Stimulated activated CD4-positive, alpha-beta T cell treated with anti-CD3 and anti-CD28 coated beads, TNF-alpha, amount 100 ng/mL, for 48 hours (primary cell): Measurements from ENCODE around the gene OR6C2.
"Not testable (repeated sequence)": the region's sequence is repeated elsewhere in the genome, so short reads cannot be mapped to it uniquely, and the experiment has no call there.

Experiments used
- DNase-seq, 3 donors: peaks; one replicate each; pipeline ENCODE4 v3.0.0-alpha.2; 2020; ENCODE audit warnings: low read depth in 3 of 3

Gene OR6C2

GRCh38 chr12:55443776-55444175 lies at the start of gene OR6C2:
Gene OR6C2, plus strand, starts transcription at chr12:55444076. Its CDS starts 8,138 bp downstream, at chr12:55452214.
- no peak for DNase-seq

- no peak for DNase-seq
Observed at GRCh38 chr12:55396326-55396725, 47.5 kb upstream of the OR6C2 start.

GRCh38 chr12:55400229-55400628 lies 43.6 kb upstream of the OR6C2 start, which contains the start of gene OR6C65:
Gene OR6C65, plus strand, starts transcription at chr12:55400529. Its CDS starts 0 bp downstream, at chr12:55400529.
- DNase-seq: no peak

- no peak for DNase-seq
Observed at GRCh38 chr12:55407866-55408265, 36.0 kb upstream of the OR6C2 start.

- not testable (repeated sequence) for DNase-seq
Observed at GRCh38 chr12:55409133-55409532, 34.7 kb upstream of the OR6C2 start.

DNA sequence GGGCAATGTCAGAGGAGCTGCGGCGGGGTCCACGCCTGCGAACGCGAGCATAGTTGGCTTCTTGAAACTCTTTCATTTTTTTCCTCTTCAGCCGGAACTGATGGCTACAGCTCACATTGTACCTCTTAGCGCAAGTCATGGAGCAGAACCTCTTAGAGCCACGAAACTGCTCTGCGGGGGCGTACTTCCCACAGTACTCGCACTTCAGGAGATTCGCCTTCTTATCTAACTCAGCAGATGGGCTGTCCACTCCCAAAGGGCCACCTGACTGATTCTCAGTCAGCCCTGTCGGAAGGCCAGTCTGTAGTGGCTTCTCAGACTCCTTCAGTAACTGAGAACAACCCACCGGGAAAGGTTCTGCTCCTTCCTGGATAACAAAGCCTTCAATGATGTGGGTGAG lies 31.7 kb upstream of the OR6C2 start:
- DNase-seq: not testable (repeated sequence)

DNA sequence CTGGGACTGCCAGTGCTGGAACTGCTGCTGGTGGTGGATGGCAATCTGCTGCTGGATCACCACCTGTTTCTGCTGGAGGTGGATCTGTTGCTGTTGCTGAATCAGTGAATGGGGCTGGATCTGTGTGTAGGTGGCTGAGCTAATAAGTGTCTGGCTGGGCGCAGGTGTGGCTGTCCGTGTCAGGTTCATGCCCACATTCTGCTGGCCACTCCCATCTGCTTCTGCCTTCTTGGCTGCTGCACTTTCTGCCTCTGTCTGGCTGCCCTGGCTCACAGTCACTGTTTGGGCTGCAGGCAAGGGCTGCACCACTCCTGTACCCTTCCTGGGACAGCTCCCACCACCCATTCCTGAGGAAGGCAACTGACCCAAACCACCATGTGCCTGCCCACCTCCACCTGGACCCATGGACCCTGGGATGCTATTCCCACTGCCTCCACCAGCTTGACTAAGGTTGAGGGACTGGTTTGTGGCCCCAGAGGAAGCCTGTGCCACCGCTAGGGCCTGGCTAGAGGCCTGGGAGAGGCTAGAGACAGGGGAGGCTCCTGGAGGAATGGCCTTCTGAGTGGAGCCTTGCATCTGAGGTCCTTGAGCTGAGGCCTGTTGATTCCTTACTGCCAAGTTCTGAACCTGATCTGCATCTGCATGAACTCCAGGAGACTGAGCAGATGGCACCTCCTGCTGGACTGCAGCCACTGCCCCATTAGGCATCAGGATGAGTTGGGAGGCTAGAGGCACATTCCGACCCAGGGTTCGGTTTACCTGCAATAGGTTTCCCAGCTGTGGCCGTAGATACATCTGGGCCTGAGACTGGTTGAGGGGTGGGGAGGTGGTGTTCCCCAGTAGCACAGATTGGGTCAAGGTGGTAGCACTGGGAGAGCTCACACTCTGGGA lies 30.1 kb upstream of the OR6C2 start:
- DNase-seq: not testable (repeated sequence)

DNA sequence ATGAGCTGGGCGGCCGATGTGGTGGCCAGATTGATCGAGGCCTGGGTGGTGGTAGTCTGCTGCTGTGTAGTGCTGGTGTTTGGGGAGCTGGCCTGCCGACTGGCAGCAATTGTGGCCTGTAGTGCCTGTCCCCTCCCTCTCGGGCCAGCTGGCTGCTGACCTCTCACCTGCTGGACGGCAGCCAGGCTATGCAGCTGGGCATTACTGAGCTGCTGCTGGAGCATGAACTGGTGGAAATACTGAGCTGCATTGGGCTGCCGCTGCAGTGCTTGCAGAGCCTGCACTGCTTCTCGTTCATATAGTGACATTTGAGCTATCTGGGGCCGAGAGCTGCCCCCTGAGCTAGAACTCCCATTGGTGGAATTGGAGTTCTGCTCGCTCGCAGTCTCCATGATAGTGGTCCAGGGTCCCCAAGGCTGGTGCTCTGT lies 29.5 kb upstream of the OR6C2 start:
- DNase-seq: not testable (repeated sequence)

DNA sequence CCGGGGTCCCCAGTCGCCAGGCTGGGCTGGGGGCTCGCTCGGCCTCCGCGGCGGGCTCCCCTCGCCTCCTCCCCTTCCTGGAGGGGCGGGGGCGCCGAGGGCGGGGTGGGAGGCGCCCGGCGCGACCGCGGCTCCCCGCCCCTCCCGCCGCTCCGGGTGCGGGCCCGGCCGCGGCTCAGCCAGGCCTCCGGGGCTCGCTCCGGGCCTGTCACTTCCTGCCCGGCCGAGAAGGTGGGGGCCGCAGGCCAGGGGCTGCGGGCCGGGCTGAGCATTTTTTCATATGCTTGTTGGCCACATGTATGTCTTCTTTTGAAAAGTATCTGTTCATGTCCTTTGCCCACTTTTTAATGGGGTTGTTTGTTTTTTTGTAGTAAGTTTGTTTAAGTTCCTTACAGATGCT lies 29.0 kb upstream of the OR6C2 start:
- not testable (repeated sequence) for DNase-seq

DNA sequence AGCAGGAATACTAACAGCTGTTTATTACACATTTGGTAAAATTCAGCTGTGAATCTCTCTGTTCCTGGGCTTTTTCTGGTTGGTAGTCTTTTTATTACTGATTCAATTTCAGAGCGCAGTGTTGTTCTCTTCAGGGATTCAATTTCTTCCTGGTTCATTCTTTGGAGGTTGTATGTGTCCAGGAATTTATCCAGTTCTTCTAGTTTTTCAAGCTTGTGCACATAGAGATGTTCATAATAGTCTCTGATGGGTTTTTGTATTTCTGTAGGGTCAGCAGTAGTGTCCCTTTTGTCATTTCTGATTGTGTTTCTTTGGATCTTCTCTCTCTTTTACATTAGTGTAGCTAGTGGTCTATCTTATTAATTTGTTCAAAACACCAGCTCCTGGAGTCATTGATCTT lies 26.9 kb upstream of the OR6C2 start:
- no peak for DNase-seq

GRCh38 chr12:55420307-55420962 lies 23.4 kb upstream of the OR6C2 start:
- DNase-seq: no peak

DNA sequence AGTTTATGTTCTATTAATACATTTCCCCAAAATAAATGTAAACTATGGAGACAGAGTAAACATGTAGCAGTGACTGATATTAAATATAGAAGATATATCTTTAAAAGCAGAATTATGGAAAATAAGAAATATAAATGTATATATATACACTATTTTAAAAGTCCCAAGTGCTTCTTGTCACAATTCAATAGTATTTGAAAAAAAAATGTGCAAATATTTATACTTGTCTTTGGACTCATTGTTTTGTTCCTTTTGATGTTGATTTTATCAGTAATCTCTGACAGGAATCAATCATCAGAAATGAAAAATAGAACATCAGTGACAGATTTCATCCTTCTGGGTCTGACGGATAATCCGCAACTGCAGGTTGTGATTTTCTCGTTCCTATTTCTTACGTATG lies 17.9 kb upstream of the OR6C2 start, which contains the start of gene OR6C76:
Gene OR6C76, plus strand, starts transcription at position 301 of the 400 bp plus-strand sequence. Its CDS starts 0 bp downstream, at position 301.
- no peak for DNase-seq

- no peak for DNase-seq
Observed at GRCh38 chr12:55428331-55429243, 15.3 kb upstream of the OR6C2 start.

DNA sequence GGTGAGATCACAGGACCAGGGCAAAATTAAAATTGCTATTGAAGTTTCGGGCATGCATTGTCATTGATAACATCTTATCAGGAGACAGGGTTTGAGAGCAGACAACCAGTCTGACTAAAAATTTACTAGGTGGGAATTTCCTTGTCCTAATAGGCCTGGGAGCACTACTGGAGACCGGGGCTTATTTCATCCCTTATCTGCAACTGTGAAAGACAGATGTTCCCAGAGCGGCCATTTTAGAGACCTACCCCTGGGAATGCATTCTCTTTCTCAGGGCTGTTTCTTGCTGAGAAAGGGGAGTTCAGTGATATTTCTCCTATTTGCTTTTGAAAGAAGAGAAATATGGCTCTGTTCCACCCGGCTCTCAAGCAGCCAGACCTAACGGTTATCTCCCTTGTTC lies 2.6 kb upstream of the OR6C2 start:
- DNase-seq: not testable (repeated sequence)

DNA sequence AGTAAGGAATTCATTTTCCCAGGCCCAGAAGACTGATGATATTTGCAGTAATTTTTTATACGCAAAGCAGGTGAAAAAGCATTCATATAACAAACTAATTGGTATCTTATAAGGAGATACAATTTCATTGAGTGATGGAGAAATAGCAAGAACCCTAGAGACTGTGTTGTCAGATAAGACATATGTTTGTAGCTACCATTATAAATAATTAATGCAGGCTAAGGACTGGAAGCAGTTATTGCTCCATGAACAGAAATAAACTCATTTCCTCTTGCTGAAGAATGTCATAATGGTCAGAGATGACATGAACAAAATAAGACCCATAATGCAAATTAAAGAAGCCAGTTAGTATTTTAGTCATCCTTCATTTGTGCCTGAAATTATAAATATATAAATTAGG lies 1.5 kb downstream of the OR6C2 start:
- no peak for DNase-seq

GRCh38 chr12:55446326-55446725 lies 2.5 kb downstream of the OR6C2 start:
- DNase-seq: no peak

- no peak for DNase-seq
Observed at GRCh38 chr12:55448825-55449224, 4.9 kb downstream of the OR6C2 start.

GRCh38 chr12:55464926-55465325 lies 21.1 kb downstream of the OR6C2 start:
- DNase-seq: not testable (repeated sequence)

DNA sequence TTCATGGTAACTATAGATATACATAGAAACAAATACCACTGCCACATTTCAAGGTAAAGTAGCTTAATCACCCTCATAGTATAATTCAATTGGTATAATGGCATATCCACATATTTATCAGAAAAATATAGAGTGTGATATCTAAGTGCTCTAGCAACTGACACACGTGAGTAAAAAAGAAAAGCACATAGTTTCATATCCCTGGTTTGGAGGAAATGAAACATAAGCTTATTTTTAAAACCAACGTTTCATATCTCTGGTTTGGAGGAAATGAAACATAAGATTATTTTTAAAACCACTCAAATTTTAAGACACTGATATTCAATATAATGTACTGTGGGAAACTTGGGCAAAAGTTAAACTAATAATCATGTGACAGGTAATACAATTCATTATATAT lies 24.0 kb downstream of the OR6C2 start:
- no peak for DNase-seq

DNA sequence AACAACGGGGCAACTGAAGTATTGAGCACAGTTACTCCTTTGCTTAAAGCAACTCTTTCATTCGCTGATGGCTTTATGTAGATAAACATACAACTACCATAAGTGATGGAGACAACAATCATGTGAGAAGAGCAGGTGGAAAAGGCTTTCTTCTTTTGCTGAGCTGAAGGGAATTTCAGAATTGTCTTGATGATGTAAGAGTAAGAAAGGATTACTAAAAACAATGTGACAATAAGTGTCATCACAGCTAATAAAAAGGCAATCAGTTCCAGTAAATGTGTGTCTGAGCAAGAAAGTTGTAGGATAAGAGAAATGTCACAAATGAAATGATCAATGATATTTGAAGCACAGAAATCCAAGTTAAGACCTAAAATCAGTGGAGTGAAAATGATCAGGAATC lies 25.4 kb downstream of the OR6C2 start:
- no peak for DNase-seq

DNA sequence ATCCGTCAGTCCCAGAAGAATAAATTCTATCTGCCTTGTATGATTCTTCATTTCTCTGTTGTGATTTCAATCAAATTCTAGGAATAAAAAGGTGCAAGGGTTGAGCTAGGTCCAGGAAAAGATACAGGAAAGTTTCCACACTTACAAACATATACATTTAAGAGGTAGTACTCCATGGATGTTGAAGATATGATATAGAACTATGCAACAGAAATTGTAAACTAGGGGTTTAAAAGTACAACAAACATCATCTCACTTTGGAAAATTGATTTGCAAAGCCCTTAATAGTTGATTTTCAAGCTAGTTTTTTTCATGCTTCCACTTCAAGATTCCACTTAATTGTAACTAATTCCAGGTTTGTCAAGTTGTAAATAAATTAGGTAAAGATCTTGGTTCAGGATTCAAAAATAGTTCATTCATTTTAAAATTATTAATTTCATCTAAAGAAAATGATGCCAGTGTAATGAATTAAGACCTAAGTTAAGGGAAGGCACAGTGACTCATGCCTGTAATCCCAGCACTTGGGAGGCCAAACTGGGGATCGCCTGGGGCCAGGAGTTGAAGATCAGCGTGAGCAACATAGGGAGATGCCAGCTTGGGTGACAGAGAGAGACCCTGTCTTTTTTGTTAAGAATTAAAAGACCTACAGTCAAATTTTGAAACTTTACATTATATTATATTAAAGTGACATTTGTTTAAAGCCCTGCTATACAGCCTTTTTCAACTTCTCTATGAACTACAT lies 26.4 kb downstream of the OR6C2 start, which contains the start of gene OR6C70:
Gene OR6C70, minus strand, starts transcription at position 51 of the 742 bp plus-strand sequence. Its CDS starts 0 bp downstream, at position 51.
- DNase-seq: no peak
